ENCODE measurements around the gene NELL2.
"Not testable (repeated sequence)": the region's sequence is repeated elsewhere in the genome, so short reads cannot be mapped to it uniquely, and the experiment has no call there.

The NELL2 gene

GRCh38 chr12:44779766-44780165, 96.3 kb downstream of the NELL2 start:
- DNase-seq (ENCODE audit: low read depth in 2 of 2) = no peak

- DNase-seq (ENCODE audit: low read depth in 2 of 2) = no peak
Measured at GRCh38 chr12:44778863-44779262, 97.3 kb downstream of the NELL2 start.

- no peak for DNase-seq (ENCODE audit: low read depth in 2 of 2)
Measured at GRCh38 chr12:44777044-44777443, 99.1 kb downstream of the NELL2 start.

GRCh38 chr12:44775901-44776300, 100.2 kb downstream of the NELL2 start:
- DNase-seq (ENCODE audit: low read depth in 2 of 2) = no peak

DNA sequence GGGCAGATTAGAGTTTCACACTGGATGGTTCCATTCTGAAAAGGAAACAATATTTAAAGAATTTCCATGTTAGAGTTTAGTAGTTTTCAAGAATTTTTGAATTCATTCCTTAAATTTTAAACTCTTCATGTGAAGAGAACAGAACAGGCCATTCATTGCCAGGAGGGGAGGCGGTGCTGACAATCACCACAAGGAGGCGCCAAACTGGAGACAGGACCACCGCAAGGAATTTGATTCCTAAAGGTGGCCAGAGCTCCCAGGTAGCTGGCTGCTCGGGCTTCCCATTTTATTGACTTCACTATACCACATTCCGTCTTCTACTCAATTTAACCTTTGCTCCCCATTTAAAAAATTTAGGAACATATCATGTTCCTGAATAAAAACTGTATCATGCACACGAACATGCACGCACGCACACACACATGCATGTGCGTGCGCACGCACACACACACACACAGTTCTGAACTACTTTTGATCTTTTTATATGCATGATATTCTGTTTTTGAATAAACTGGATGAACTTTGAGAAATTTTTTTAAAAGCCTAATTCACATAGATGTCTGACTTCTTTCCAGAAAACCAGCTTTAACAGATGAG, 101.2 kb downstream of the NELL2 start:
- DNase-seq (ENCODE audit: low read depth in 2 of 2) = peak; percentile 20 to 52

GRCh38 chr12:44771485-44772021, 104.6 kb downstream of the NELL2 start:
- no peak for DNase-seq (ENCODE audit: low read depth in 2 of 2)

DNA sequence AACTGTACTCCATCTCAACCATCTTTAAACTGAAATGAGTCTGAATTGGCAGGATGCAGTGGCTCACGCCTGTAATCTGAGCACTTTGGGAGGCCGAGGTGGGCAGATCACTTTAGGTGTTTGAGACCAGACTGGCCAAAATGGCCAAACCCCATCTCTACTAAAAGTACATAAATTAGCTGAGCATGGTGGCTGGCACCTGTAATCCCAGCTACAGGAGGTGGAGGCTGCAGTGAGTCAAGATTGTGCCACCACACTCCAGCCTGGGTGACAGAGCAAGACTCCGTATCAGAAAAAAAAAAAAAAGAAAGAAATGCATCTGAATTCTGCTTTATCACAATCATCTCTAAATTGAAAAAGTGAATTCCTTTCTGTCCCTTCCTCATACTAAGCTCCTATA, 110.3 kb downstream of the NELL2 start:
- no peak for DNase-seq (ENCODE audit: low read depth in 2 of 2)

DNA sequence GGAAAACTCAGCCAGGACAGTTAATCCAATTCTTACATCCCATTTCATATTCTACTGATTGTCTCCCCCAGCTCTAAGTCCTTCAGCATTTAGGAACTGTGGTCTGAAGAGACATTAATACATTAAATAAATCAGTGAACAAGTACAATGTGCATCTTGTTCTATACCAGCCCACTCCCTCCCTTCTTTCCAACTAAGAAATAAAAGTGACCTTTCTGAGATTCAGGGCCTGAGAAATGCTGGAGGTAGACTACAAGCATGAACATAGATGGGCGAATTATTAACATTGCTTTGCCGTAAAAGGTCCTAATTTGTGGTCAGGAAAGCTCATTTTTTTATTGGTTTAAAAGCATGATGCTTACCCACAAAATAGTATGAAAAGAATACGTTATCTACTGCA, 113.1 kb downstream of the NELL2 start:
- no peak for DNase-seq (ENCODE audit: low read depth in 2 of 2)

GRCh38 chr12:44759289-44759688, 116.8 kb downstream of the NELL2 start:
- DNase-seq (ENCODE audit: low read depth in 2 of 2) = no peak

- no peak for DNase-seq (ENCODE audit: low read depth in 2 of 2)
Measured at GRCh38 chr12:44750468-44750867, 125.6 kb downstream of the NELL2 start.

- no peak for DNase-seq (ENCODE audit: low read depth in 2 of 2)
Measured at GRCh38 chr12:44749566-44749965, 126.5 kb downstream of the NELL2 start.

- no peak for DNase-seq (ENCODE audit: low read depth in 2 of 2)
Measured at GRCh38 chr12:44748950-44749468, 127.1 kb downstream of the NELL2 start.

- DNase-seq (ENCODE audit: low read depth in 2 of 2) = not testable (repeated sequence)
Measured at GRCh38 chr12:44741292-44741980, 134.7 kb downstream of the NELL2 start.

- no peak for DNase-seq (ENCODE audit: low read depth in 2 of 2)
Measured at GRCh38 chr12:44738051-44738450, 138.1 kb downstream of the NELL2 start.

DNA sequence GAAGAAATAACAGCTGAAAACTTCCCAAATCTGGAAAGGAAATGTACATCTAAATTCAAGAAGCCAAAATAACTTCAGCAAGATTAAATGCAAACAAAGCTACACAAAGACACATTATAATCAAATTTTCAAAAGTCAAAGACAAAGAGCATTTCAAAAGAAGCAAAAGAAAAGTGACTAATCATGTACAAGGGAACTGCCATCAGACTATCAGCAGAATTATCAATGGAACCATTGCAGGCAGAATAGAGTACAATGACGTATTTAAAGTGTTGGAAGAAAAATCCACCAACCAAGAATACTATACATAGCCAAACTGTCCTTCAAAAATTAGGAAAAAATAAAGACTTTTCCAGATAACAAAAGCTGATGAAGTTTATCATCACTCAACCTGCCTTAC, 147.5 kb downstream of the NELL2 start:
- no peak for DNase-seq (ENCODE audit: low read depth in 2 of 2)

DNA sequence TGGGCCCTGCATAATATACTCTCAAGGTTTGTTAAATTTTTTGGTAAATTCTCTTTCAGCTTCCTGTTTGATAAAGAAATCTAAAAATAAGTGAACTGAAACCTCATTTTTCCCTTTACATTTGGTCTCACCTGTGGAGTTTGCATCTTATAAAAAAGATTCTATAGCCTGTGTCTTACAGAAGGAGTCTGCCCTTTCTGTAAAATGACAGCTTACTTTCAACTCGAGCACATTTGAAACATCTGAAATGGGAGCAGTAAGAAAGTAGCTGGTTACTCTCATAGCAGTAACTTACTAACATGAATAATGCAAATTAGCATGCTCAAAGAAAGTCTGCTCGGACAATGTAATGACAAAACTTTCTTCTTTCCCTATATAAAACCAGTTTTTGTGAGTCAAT, 155.8 kb downstream of the NELL2 start:
- no peak for DNase-seq (ENCODE audit: low read depth in 2 of 2)

- no peak for DNase-seq (ENCODE audit: low read depth in 2 of 2)
Measured at GRCh38 chr12:44717612-44718011, 158.5 kb downstream of the NELL2 start.

GRCh38 chr12:44716711-44717110, 159.4 kb downstream of the NELL2 start:
- no peak for DNase-seq (ENCODE audit: low read depth in 2 of 2)

DNA sequence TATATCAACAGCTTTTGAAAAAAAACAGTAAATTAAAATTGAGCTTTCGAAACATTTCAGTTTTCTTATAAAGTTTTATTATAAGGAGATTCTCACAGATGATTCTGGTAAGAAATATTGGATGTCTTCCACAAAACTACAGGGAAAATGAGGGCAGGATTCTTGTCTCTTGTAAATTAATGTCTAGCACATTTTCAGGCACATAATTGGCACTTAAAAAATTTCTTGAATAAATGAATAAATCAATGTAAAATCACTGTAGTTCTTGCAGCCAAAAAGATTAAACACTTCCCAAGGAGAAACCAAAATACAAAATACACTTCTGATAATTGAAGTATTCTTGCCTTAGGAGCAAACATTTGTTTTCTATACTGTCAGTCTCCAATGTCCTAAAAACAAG, 164.4 kb downstream of the NELL2 start:
- no peak for DNase-seq (ENCODE audit: low read depth in 2 of 2)

- no peak for DNase-seq (ENCODE audit: low read depth in 2 of 2)
Measured at GRCh38 chr12:44709166-44709565, 166.9 kb downstream of the NELL2 start.

DNA sequence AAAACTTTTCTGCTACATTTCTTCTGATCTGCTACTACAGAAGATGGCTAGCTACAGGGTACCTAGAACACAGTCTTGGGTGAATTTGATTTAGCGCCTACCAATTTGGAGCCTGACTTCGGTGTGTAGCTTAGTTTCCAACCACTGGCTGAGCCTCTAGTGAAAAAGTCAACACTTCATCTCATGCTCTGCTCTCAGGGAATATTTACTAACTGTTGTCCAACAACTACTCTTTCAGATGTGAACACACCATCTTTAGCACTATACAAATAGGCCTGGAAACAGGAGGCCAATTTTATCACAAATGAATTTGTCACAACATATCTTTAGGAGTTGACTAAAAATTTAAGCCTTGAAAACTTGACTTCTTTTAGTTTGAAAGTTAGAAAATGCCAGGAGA, 167.9 kb downstream of the NELL2 start:
- DNase-seq (ENCODE audit: low read depth in 2 of 2) = no peak

- DNase-seq (ENCODE audit: low read depth in 2 of 2) = no peak
Measured at GRCh38 chr12:44703182-44703910, 172.8 kb downstream of the NELL2 start.

DNA sequence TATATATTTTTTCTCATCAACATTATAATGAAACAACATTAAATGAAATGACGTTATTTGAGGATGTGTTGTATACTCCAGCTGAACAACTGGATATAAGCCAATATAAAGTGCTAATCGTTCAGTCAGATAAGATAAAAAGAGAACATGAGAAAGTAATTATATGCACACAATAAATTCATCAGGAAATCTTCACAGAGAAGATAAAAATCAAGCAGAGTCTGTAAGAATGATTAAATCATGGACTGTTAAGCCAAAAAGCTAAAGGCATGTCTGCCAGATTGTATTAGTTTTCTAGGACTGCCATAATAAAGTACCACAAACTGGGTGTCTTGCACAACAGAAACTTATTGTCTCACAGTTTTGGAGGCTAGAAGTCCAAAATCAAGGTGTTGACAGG, 178.6 kb downstream of the NELL2 start:
- DNase-seq (ENCODE audit: low read depth in 2 of 2) = no peak
